Measurements from ENCODE around the gene GHDC.
"Not testable (repeated sequence)": the region's sequence is repeated elsewhere in the genome, so short reads cannot be mapped to it uniquely, and the experiment has no call there.

The GHDC gene

DNA sequence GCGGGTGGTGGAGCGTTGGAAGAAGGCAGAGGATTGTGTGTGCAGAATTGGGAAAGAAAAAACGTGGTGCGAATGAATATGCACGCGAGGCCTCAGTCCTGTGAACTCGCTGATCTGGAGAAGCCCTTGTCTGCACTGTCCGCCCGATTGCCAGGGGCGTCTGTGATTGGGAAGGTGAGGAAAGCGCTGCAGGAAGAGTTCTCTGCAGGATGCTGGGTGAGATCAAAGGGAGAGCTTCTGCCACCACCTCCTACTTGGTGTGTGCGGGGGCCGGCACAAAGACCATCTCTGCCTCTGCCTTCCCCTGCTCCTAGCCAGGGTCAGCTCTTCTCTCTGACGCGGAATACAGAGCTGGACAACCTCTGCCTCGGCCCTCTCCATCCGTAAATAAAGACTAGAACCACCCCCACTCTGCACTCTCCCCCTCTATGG, 38.7 kb downstream of the GHDC start:
- in situ Hi-C loops (cut with MboI; ENCODE audit: low pct_unique_long_range_greater_than_20kb, low sequenced_read_pairs, unreplicated experiment), result no loop called here
- DNase-seq (ENCODE audit: low spot score), result no peak
- TF ChIP-seq, protein P1, sequence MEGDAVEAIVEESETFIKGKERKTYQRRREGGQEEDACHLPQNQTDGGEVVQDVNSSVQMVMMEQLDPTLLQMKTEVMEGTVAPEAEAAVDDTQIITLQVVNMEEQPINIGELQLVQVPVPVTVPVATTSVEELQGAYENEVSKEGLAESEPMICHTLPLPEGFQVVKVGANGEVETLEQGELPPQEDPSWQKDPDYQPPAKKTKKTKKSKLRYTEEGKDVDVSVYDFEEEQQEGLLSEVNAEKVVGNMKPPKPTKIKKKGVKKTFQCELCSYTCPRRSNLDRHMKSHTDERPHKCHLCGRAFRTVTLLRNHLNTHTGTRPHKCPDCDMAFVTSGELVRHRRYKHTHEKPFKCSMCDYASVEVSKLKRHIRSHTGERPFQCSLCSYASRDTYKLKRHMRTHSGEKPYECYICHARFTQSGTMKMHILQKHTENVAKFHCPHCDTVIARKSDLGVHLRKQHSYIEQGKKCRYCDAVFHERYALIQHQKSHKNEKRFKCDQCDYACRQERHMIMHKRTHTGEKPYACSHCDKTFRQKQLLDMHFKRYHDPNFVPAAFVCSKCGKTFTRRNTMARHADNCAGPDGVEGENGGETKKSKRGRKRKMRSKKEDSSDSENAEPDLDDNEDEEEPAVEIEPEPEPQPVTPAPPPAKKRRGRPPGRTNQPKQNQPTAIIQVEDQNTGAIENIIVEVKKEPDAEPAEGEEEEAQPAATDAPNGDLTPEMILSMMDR (IDR thresholded peaks at IDR 0.05; ENCODE audit: extremely low read depth, insufficient read depth, missing control alignments), result no peak

DNA sequence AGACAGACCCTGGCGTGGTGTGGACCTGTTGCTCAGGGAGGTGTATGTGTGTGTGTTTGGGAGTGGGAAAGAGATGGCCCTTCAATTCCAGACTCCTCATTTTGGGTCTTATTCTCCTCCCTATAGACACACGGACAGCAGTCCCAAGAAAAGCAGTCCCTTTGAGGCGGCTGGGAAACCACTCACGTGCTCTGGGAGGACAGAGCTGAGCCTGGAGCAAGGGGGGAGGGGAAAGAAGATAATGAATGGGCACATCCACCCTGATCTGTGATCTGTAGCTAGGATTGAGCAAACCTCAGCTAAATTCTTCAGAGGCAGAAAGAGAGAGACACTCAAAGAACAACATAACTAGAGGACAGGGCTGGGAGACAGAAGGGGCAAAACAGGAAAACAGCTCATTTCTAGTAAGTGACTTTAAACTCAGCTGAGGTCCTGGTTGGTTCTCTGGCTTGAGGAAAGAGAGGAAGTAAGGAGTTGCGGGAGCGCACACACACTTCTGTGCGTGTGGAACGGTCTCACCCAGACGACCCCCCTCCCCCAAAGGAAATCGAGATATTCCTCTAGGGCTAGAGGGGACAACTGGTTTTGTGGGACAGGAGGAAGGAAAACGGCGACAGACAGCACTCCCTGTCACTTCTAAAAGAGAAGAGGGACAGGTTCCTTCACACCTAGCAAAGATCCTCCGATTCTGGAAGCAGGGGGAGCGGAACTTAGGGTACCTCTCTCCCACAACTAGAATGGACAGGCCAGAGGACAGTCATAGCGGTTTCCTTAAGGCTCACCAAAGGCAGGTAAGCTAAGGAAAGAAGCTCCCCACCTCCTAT, 40.2 kb downstream of the GHDC start:
- in situ Hi-C loops (cut with MboI; ENCODE audit: low pct_unique_long_range_greater_than_20kb, low sequenced_read_pairs, unreplicated experiment), result no loop called here
- TF ChIP-seq, protein P1 (IDR thresholded peaks at IDR 0.05; ENCODE audit: extremely low read depth, insufficient read depth, missing control alignments), result no peak
- DNase-seq (ENCODE audit: low spot score), result no peak

DNA sequence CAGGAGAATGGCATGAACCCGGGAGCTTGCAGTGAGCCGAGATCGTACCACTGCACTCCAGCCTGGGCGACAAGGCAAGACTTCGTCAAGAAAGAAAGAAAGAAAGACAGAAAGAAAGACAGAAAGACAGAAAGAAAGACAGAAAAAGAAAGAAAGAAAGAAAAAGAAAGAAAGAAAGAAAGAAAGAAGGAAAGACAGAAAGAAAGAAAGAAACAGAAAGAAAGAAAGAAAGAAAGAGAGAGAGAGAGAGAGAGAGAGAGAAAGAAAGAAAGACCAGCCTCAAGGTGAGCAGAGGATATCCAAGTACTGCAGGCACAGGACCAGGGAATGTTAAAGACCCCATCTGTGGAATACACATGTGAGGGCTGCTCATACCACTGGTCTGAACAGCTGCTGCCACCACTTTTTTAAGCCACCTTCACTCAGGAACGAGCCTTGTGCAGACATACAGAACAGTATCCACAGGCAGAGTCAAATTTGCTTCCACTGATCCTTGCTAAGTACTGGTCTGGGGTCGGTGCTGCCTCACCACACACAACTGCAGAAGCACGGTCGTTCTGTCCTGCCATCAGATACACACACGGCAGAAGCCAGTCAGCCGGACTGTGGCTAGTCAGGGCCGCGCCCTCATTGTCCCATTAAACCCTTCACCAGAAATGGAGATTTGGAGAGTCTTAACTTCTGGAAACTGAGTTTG, 47.2 kb downstream of the GHDC start:
- TF ChIP-seq, protein P1 (IDR thresholded peaks at IDR 0.05; ENCODE audit: extremely low read depth, insufficient read depth, missing control alignments), result no peak
- DNase-seq (ENCODE audit: low spot score), result no peak
- in situ Hi-C loops (cut with MboI; ENCODE audit: low pct_unique_long_range_greater_than_20kb, low sequenced_read_pairs, unreplicated experiment), result no loop called here

DNA sequence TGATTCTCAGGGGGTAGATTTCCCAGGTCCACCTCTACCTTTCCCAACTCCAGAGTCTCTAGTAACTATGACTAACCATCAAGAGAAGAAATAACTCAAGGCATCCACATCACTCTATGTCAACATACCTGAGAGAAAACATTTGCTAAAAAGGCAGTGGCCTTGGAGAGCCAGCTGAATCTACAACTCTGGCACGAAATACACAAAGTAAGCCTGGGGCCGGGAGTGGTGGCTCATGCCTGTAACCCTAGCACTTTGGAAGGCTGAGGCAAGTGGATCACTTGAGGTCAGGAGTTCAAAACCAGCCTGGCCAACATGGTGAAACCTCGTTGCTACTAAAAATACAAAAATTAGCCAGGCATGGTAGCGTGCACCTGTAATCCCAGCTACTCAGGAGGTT, 51.2 kb downstream of the GHDC start:
- in situ Hi-C loops (cut with MboI; ENCODE audit: low pct_unique_long_range_greater_than_20kb, low sequenced_read_pairs, unreplicated experiment); DNase-seq (ENCODE audit: low spot score): not testable (repeated sequence)

DNA sequence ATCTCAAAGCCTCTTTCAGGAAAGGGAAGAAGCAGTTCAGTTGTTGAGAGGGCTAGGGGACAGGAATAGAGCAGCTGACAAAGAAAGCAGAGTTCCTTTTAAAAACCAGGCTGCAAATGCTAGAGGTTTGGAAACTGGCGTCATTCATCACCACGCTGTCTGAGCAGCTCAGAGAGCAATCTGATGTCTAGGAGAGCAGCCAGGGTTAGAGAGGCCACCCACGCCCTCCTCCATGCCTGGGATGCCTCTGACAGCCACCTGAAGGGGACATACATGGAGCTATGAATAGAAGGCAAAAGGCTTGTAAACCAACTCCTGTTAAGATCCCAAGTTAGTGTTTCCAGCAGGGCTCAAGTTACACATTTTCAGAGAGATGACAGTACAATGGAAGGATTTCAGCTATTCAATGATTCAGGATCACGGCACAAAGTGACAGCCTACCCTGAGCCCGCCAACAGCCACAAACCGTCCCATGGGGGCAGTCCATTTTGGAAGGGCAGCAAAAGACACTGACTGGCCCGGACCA, 51.9 kb downstream of the GHDC start:
- no peak for DNase-seq (ENCODE audit: low spot score)
- TF ChIP-seq, protein P1 (IDR thresholded peaks at IDR 0.05; ENCODE audit: extremely low read depth, insufficient read depth, missing control alignments), result no peak
- in situ Hi-C loops (cut with MboI; ENCODE audit: low pct_unique_long_range_greater_than_20kb, low sequenced_read_pairs, unreplicated experiment), result no loop called here

DNA sequence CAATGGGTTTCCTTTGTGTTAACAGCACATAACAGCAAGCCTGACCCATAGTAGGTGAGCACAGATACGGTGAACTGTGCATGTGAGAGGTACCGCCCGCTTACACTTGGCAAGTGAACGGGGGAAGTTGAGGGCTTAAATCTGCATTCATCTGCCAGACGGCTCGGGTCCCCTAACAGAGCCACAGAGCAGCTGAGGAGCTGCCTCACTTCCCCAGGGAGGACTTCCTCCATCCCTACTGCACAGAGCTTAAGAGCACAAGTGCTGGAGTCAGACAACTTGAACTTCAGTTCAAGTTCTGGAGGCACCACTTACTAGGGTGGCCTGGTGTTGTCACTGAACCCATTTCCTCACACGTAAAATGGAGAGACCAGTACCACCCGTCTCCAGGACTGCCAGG, 52.9 kb downstream of the GHDC start:
- TF ChIP-seq, protein P1 (IDR thresholded peaks at IDR 0.05; ENCODE audit: extremely low read depth, insufficient read depth, missing control alignments), result no peak
- in situ Hi-C loops (cut with MboI; ENCODE audit: low pct_unique_long_range_greater_than_20kb, low sequenced_read_pairs, unreplicated experiment), result no loop called here
- DNase-seq (ENCODE audit: low spot score), result no peak

DNA sequence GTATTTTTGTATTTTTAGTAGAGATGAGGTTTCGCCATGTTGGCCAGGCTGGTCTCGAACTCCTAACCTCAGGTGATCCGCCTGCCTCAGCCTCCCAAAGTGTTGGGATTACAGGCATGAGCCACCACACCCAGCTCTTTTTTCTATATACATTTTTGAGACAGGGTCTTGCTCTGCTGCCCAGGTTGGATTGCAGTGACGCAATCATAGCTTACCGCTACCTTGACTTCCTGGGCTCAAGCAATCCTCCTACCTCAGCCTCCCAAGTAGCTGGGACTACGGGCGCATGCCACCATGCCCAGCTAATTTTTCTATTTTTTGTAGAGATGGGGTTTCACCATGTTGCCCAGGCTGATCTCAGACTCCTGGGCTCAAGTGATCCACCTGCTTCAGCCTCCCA, 53.6 kb downstream of the GHDC start:
- in situ Hi-C loops (cut with MboI; ENCODE audit: low pct_unique_long_range_greater_than_20kb, low sequenced_read_pairs, unreplicated experiment); DNase-seq (ENCODE audit: low spot score): not testable (repeated sequence)

Data from GM13977 (cell line).